NCI-H748 treated with DMSO at 0.1 percent for 48 hours (cell line): ENCODE data around the gene TPSG1.
"Not testable (repeated sequence)": the region's sequence is repeated elsewhere in the genome, so short reads cannot be mapped to it uniquely, and the experiment has no call there.

Experiments
- DNase-seq: peaks from one replicate; lab custom pipeline; 2025; lab: John Stamatoyannopoulos, UW

TPSG1 gene

DNA sequence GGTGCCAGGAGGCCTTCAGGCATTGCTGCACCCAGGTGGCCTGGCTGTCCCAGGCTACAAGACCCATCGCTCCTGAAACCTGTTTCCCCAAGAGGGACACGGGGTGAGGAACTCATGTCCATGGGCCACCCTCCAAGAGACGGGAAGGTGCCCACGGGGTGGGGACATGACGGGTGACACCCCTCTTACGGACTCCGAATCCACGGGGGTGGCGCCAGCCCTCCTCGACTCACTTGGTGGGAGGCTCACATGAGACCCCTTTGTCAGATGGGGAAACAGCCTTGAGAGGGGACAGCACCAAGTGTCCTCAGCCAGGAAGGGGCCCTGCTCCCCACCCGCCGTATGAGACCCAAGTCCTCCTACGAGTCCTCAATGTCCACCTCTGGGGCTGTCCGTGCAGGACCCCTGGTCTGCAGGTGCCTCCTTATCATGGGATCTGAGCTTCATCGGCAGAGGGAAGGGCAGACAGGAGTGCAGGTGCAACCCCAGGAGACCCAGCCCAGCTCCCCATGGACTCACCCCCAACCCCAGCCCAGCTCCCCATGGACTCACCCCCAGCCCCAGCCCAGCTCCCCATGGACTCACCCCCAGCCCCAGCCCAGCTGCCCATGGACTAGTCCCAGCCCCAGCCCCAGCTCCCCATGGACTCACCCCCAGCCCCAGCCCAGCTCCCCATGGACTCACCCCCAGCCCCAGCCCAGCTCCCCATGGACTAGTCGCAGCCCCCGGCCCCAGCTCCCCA lies 5.6 kb upstream of the TPSG1 start:
- not testable (repeated sequence) for DNase-seq

DNA sequence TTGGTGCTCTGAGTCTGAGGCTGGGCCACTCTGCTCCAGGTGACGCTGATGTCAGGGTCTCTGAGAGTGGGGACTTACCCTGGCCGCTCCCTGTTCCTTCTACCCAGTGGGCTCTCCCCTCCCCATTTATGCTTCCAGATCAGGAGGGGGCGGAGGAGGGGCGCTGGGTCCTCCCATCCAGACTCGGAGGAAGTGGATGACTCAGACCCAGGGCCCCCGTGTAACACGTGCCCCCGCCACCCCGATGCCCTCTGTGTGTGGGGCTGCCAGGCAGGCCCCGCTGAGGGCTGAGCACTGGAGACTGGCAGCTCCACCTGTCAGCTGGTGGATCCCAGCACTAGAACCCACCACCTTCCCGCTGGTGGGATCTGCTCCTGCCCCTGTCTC lies 5.0 kb upstream of the TPSG1 start, which contains the start of gene TPSB2:
Gene TPSB2 (minus strand): TSS at position 101 of the 387 bp plus-strand sequence. CDS start 233 bp downstream, outside the sequence.
- not testable (repeated sequence) for DNase-seq

DNA sequence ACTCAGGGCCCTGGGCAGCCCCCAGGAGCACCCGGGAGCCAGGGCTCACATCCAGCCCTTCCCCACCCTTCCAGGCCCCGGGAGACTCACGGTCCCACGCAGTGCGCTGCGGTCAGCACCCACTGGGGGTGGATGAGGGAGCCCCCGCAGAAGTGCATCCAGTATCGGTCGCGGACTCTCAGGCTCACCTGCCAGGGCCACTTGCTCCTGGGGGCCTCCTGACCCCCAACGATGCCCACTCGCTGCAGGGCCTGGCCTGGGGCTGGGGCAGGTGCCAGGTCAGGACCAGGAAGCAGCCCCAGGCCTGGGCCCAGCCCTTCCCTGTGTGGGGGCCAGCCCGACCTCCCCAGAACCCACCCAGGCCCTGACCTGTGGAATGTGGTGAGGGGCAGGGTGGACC lies 4.4 kb upstream of the TPSG1 start:
- DNase-seq: not testable (repeated sequence)

DNA sequence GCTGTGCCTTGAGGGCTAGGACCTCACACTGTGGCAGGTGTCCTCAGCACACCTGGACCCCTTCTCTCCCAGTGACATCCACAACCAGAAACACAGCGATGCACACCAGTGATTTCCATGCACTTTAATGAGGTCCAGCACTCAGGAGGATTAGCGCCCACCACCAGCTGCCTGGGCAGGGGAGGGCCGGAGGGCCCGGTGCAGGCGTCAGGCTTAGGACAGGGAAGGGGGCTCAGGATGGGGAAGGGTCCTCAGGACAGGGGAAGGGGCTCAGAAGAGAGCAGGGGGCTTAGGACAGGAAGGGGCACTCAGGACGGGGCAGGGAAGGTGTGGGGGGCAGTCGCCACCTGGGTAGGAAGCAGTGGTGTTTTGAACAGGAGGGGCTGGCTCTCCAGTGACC lies 3.2 kb upstream of the TPSG1 start:
- DNase-seq: not testable (repeated sequence)

DNA sequence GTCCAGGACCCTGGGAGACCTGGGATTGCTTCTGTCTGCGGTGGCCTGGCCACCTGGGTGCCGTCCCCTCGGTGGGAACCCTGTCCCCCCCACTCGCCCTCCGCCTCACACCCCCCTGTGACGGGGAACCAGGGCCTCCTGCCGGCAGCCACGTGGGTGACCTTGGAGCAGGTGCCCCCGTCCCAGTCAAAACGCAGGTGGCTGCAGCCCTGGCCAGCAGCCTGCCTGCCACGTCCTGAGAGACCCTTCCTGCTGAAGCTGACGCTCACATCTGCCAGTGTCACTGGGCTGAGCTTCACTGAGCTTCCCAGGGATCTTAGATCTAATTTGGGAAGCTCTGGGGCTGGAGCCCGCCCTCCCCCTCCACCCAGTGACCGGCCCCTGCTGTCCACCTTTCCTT lies 1.6 kb upstream of the TPSG1 start:
- DNase-seq: not testable (repeated sequence)

DNA sequence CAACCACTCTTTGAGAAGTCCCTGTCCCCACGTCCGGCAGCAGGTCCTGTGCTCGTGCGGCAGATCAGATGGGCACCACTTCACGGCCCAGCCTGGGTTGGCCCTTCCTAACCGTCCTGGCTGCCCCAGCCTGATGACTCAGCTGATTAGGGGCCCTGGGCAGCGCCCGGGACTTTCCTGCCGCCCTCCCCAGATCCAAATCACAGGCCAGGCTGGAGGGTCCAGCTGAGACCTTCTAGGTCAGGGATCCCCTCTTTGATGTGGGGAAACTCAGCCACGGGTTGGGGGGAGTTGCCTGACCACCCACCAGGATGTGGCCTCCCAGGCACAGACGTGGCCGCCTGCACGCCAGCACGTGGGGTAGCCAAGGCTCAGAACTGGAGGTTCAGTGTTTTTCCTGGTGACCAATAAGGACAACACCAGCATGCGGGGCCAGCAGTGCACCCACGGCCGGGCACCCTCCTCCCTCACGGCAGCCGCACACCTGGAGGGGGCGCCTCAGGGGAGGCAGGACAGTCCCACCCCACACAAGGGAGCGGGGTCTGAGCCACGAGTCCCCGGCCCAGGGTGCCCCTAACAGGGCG lies 752 bp upstream of the TPSG1 start:
- DNase-seq: not testable (repeated sequence)

DNA sequence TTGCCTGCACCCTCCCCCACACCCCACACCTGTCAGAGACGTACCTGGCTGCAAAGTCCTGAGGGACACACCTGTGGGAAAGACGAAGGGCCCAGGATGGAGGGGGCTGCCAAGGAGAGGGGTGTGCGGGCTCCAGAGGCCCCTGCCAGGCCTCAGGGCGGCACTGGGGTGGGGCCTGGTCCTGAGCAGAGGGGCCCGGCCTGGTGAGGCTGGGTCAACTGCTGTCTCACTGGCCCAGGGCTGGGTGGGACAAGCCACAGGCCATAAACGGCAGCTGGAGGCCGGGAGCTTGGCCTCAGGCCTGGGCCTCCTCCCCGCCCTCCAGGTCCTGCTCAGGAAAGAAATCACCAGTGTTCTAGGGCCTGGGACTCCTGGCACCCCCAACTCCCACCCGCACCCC lies 510 bp downstream of the TPSG1 start:
- DNase-seq: no peak

DNA sequence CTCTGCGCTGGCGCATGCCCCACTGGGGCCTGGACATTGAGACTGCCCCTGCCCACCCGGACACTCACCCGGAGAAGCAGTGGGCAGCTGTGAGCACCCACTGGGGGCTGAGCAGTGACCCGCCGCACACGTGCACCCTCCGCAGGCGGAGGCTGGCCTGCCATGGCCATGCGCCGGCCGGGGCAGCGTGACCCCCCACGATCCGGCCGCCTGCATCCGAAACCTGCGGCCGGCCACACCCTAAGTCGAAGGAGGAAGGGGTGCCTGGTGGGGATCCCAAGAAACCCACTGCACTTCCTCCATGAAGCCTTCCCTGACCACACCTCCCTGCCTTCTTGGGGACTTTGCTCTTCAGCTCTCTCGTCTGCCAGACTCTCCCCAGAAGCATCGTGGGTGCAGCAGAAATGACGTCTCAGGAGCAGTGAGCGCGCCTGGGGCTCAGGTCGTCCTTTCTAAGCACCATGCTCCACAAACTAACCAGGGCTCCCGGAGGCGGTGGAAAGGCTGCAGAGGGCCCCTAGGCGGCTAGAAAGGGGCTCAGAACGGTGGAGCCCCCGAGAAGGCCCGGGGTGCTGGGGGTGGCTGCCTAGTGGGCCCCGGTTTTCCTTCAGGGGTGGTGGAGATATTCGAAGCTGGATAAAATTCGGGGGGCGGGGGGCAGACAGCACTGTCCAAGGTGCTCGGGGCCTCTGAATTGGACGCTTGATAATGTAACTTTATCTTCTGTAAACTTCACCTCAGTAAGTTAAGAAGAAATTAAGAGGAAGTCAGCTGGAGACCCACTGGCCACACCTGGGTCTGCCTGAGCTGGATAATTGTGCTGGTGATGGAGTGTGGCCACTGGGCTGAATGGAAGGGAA lies 1.5 kb downstream of the TPSG1 start:
- DNase-seq: no peak

DNA sequence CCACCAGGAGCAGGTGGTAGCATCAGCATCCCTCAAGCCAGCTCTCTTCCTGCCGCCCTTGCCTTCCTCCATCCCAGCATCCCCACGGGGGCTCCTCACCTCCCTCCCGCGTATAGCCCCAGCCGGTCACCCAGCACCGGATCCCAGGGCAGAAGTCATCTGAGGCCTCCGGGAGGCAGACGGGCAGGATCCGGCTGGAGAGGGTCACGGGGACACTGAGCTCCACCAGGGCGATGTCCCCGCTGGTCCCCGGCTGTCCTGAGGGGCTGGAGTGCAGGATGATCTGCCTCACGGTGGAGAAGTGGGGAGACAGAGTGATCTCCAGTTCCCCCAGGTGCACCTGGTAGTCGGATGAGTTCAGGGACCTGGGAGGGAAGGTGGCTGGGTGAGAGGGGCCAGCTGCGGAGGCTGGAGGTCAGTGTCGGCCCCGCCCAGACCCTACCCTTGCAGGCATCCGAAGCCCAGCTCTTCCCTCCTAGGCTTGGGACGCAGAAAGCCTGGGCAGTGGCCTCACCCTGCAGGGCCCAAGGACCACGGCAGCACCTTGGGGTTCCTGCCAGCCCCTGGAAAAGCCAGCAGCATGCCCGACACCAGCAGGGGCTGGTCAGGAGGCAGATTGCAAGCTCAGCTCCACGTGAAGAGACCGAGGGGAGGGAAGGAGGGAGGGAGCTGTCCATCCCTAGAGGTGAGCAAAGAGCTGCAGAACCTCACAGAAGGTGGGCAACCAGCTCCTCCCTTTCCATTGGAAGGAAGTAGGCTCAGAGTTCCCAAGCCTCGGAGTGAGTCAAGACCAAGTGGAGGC lies 2.3 kb downstream of the TPSG1 start:
- no peak for DNase-seq

DNA sequence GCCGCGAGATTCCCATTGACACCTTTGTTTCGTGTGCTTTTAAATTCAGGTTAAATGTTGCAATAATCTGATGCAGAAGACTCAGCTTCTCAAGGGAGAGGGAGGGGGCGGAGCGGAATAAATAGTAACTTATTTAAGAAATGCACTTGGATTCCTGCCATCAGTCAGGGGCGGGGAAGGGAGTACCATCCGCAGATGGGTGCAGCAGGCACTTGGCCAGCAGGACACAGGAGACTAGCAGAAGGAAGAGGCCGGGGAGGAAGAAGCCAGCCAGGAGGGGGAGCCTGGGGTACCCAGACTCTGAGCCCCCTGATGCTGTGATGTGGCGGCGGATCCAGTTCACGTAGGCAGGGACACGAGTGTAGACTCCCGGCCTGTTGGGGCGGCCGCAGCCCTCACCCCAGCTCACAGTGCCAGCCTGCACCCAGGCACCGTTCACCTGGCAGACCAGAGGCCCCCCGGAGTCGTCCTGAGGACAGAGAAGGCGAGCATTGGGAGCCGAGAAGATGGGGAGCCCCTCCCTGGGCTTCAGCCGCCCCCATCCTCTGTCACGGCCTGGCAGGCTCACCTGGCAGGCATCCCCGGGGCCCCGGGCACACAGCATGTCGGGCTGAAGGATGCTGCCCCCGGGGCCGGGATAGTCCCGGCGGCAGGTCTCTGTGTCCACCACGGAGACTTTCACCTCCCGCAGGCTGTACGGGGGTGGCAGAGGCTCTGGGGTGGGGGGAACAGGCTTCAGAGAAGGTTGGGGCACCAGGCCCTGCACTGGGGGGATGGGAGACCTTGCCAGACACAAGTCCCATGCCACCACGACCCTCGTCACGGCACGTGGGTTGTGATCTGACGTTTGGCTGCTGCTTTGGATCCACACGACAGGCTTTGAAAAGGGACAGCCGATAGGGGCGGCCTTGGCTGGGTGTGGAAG lies 3.2 kb downstream of the TPSG1 start:
- DNase-seq: no peak

DNA sequence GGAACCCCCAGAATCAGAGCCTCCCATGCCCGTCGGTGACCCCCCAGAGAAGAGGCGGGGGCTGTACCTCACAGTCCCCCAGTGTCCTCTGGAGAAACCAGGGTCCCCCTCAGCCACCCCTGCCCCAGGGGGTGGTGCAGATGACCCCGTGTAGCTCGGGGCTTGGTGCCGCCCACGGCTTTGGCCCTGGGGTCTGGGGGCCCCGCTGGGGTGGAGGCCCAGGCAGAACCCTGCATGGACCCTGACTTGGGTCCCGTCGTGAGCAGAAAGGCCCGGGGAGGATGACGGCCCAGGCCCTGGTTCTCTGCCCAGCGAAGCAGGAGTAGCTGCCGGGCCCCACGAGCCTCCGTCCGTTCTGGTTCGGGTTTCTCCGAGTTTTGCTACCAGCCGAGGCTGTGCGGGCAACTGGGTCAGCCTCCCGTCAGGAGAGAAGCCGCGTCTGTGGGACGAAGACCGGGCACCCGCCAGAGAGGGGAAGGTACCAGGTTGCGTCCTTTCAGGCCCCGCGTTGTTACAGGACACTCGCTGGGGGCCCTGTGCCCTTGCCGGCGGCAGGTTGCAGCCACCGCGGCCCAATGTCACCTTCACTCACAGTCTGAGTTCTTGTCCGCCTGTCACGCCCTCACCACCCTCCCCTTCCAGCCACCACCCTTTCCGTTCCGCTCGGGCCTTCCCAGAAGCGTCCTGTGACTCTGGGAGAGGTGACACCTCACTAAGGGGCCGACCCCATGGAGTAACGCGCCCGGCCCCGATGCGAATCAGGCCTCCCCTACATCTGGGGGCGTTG lies 4.0 kb downstream of the TPSG1 start:
- no peak for DNase-seq

DNA sequence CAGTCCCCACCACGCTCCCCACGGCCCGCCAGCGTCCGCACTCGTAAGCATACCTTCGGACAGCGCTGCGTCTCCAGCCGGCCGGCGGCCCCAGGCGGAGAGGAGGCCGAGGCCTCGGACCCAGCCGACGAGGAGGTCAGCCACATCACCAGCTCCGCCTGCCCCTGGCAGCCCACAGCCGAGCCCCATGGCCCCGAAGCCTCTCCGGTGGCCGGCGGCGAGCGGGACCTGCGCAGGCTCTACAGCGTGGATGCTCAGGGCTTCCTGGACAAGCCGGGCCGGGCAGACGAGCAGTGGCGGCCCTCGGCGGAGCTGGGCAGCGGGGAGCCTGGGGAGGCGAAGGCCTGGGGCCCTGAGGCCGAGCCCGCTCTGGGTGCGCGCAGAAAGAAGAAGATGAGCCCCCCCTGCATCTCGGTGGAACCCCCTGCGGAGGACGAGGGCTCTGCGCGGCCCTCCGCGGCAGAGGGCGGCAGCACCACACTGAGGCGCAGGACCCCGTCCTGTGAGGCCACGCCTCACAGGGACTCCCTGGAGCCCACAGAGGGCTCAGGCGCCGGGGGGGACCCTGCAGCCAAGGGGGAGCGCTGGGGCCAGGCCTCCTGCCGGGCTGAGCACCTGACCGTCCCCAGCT lies 4.9 kb downstream of the TPSG1 start:
- no peak for DNase-seq

DNA sequence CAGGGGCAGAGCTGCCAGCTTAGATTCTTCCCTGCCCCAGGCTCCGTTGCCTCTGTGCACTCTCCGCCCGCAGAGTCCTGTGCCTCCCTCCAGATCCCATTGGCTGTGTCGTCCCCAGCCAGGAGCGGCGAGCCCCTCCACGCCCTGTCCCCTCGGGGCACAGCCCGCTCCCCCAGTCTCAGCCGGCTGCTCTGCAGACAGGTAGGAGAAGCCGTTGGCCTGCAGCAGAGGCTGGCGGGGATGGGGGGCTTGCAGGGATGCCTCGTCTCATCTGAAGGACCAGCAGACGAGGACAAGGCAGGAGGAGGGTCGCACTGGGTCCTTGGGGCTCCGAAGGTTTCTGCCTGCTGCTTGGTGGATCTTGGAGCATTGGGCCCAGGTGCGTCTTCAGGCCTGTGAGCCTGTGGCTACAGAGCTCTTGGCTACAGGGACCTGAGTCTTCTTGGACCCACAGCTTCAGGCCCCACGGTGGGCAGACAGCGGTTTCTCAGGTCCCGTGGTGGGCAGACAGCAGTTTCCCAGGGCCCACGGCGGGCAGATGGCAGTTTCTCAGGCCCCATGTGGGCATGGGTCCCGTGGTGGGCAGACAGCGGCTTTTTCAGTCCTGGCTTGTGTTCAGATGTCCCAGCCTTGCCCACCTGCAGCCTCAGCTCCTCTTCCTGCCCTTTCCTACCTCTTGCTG lies 6.0 kb downstream of the TPSG1 start:
- DNase-seq: no peak

DNA sequence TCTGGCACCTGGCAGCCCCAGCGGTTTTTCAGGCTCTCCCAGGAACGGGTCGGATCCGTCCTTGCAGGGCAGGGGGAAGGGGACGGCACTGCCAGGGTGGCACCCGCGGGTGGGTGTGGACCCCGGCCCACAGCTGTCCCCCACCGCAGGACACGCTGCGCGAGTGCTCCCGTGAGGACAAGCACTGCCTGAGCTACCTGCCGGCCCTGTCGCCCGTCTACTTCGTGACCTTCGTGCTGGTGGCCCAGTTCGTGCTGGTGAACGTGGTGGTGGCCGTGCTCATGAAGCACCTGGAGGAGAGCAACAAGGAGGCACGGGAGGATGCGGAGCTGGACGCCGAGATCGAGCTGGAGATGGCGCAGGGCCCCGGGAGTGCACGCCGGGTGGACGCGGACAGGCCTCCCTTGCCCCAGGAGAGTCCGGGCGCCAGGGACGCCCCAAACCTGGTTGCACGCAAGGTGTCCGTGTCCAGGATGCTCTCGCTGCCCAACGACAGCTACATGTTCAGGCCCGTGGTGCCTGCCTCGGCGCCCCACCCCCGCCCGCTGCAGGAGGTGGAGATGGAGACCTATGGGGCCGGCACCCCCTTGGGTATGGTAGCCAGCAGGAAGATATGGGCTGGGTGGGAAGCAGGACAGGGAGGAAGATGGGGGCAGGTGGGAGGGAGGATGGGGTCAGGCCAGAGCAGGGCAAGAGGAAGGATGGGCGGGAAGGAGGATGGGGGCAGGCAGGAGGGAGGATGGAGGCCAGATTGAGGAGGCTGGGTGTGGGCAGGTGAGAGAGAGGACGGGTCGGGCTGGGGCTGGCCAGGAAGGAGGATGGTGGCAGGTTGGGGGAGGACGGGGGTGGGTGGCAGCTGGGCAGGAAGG lies 6.8 kb downstream of the TPSG1 start:
- no peak for DNase-seq

DNA sequence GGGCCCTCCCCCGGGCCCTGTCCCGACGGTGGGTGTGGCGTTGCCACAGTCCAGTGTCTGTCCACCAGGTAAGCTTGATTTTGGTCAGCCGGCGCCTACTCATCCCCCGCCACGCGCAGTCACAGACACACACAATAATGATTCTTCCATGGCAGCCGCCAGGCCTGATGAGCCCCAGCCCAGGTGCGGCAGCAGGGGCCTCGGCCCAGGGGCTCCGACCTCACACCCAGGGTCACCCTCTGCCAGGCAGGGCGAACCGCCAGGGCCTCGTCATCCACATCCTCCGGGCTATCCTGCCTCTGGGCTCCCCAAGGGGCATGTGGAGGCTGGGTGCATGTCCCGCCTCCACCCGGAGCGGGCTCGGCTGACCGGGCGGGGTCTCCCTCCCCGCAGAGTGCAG lies 7.5 kb downstream of the TPSG1 start:
- DNase-seq: no peak

DNA sequence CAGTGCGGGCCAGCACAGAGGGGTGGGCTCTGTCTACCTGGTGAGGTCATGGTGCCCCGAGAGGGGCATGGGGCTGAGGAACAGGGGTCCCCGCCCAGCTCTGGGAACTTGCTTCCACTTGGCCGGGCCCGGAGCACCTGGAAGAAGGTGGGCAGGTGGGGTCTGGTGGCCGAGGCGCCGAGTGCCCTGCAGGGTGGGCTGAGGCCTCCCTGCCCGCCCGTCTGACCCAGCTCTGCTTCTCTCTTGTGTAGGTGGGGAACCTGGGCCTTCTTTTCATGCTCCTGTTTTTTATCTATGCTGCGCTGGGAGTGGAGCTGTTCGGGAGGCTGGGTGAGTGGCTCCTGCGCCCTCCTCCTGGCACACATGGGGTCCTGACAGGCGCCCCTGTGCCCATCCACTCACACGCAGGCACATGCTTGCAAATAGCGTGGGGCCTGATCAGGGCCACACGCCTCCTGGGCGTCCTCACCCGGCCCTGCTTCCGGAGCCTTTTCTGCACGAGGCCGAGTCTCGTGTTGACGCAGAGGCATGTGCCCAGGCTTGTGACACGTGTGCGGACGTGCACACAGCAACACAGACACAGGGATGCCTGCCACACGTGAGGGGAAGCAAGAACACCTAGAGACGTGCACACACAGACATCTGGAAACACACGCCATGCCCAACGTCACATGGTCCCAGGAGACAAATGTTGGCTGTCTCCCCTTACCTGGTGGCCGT lies 8.2 kb downstream of the TPSG1 start:
- no peak for DNase-seq

DNA sequence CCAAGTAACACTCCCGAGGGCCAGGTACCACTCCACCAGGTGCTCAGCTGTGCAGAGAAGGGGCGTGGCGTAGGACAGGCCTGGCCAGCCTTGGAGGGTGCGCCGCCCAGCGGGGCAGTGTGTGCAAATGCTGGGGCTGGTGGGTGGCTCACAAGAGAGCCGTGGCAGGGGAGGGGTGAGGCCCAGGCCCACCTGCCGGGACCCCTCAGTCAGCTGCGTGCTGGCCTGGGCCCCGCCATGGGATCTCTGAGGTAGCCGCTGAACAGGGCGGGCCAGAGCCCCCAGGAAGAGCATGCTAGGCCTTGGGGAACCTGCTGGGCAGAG lies 8.8 kb downstream of the TPSG1 start:
- DNase-seq: no peak
